ENCODE measurements around the gene RORB. TPM values are rescaled to one million over a fixed set of nuclear protein-coding genes. Genes with fewer than 3 reads are reported as not detected.
"Not testable (repeated sequence)": the region's sequence is repeated elsewhere in the genome, so short reads cannot be mapped to it uniquely, and the experiment has no call there.

Gene RORB
- total RNA-seq, 1 donor from 2014 or later, result 0.05 TPM

- no peaks in the 10 kb centered on the region for H3K9me3 Mint-ChIP-seq
Measured at GRCh38 chr9:74524289-74524688, 27.2 kb downstream of the RORB start.

GRCh38 chr9:74526215-74526614 is 29.1 kb downstream of the RORB start:
- peaks cover 4% of the 10 kb centered on the region for H3K27me3 Mint-ChIP-seq (ENCODE audit: insufficient read depth)
- H3K27ac Mint-ChIP-seq, result no peak overlapping the region
- no peak for DNase-seq (ENCODE audit: low spot score)
- no peak overlapping the region for H3K4me3 Mint-ChIP-seq
- no peaks in the 10 kb centered on the region for H3K9me3 Mint-ChIP-seq
- H3K36me3 Mint-ChIP-seq (ENCODE audit: low read depth), result no peaks in the 10 kb centered on the region
- no peaks in the 10 kb centered on the region for H3K4me1 Mint-ChIP-seq (ENCODE audit: low read depth)
- intact Hi-C loops (cut with micrococcal nuclease), result no loop called here

More at GRCh38 chr9:74524289-74524688, 27.2 kb downstream of the RORB start:
- Mint-ChIP-seq H3K27me3 (ENCODE audit: insufficient read depth) (peaks cover 4% of the 10 kb centered on the region), H3K4me1 (ENCODE audit: low read depth) (no peaks in the 10 kb centered on the region), H3K36me3 (ENCODE audit: low read depth) (no peaks in the 10 kb centered on the region), H3K4me3 (no peak overlapping the region), H3K27ac (no peak overlapping the region)
- no peak for DNase-seq (ENCODE audit: low spot score)
- intact Hi-C loops (cut with micrococcal nuclease), result no loop called here

- Mint-ChIP-seq H3K9me3 (no peaks in the 10 kb centered on the region), H3K4me1 (ENCODE audit: low read depth) (no peaks in the 10 kb centered on the region), H3K36me3 (ENCODE audit: low read depth) (no peaks in the 10 kb centered on the region), H3K27ac (no peak overlapping the region), H3K4me3 (no peak overlapping the region), H3K27me3 (ENCODE audit: insufficient read depth) (peaks cover 4% of the 10 kb centered on the region)
- no peak for DNase-seq (ENCODE audit: low spot score)
- intact Hi-C loops (cut with micrococcal nuclease), result no loop called here
Measured at GRCh38 chr9:74527718-74528117, 30.6 kb downstream of the RORB start.

- Mint-ChIP-seq H3K4me3 (no peak overlapping the region), H3K9me3 (no peaks in the 10 kb centered on the region), H3K27ac (no peak overlapping the region), H3K4me1 (ENCODE audit: low read depth) (no peaks in the 10 kb centered on the region), H3K27me3 (ENCODE audit: insufficient read depth) (peaks cover 4% of the 10 kb centered on the region), H3K36me3 (ENCODE audit: low read depth) (no peaks in the 10 kb centered on the region)
- no peak for DNase-seq (ENCODE audit: low spot score)
- intact Hi-C loops (cut with micrococcal nuclease), result no loop called here
Measured at GRCh38 chr9:74528207-74528606, 31.1 kb downstream of the RORB start.

GRCh38 chr9:74530458-74530857 is 33.3 kb downstream of the RORB start:
- H3K9me3 Mint-ChIP-seq; H3K27ac Mint-ChIP-seq; H3K4me1 Mint-ChIP-seq (ENCODE audit: low read depth); H3K4me3 Mint-ChIP-seq; H3K27me3 Mint-ChIP-seq (ENCODE audit: insufficient read depth); intact Hi-C loops (cut with micrococcal nuclease); H3K36me3 Mint-ChIP-seq (ENCODE audit: low read depth); DNase-seq (ENCODE audit: low spot score): not testable (repeated sequence)

GRCh38 chr9:74533253-74533652 is 36.1 kb downstream of the RORB start:
- H3K9me3 Mint-ChIP-seq, result no peaks in the 10 kb centered on the region
- no peak overlapping the region for H3K4me3 Mint-ChIP-seq
- intact Hi-C loops (cut with micrococcal nuclease), result no loop called here
- H3K4me1 Mint-ChIP-seq (ENCODE audit: low read depth), result no peaks in the 10 kb centered on the region
- no peaks in the 10 kb centered on the region for H3K27me3 Mint-ChIP-seq (ENCODE audit: insufficient read depth)
- no peaks in the 10 kb centered on the region for H3K36me3 Mint-ChIP-seq (ENCODE audit: low read depth)
- H3K27ac Mint-ChIP-seq, result no peak overlapping the region
- DNase-seq (ENCODE audit: low spot score), result no peak

- no peaks in the 10 kb centered on the region for H3K27me3 Mint-ChIP-seq (ENCODE audit: insufficient read depth)
- no peaks in the 10 kb centered on the region for H3K36me3 Mint-ChIP-seq (ENCODE audit: low read depth)
- intact Hi-C loops (cut with micrococcal nuclease), result no loop called here
- no peaks in the 10 kb centered on the region for H3K9me3 Mint-ChIP-seq
- H3K4me1 Mint-ChIP-seq (ENCODE audit: low read depth), result no peaks in the 10 kb centered on the region
- no peak overlapping the region for H3K4me3 Mint-ChIP-seq
- H3K27ac Mint-ChIP-seq, result no peak overlapping the region
- DNase-seq (ENCODE audit: low spot score), result no peak
Measured at GRCh38 chr9:74534841-74535240, 37.7 kb downstream of the RORB start.

GRCh38 chr9:74543145-74543544 is 46.0 kb downstream of the RORB start:
- Mint-ChIP-seq H3K27ac (no peak overlapping the region), H3K4me3 (no peak overlapping the region), H3K4me1 (ENCODE audit: low read depth) (no peaks in the 10 kb centered on the region), H3K27me3 (ENCODE audit: insufficient read depth) (peaks cover 2% of the 10 kb centered on the region), H3K9me3 (no peaks in the 10 kb centered on the region), H3K36me3 (ENCODE audit: low read depth) (no peaks in the 10 kb centered on the region)
- no peak for DNase-seq (ENCODE audit: low spot score)
- intact Hi-C loops (cut with micrococcal nuclease), result no loop called here

- H3K27ac Mint-ChIP-seq, result no peak overlapping the region
- H3K36me3 Mint-ChIP-seq (ENCODE audit: low read depth), result no peaks in the 10 kb centered on the region
- H3K4me1 Mint-ChIP-seq (ENCODE audit: low read depth), result peaks cover under 1% of the 10 kb centered on the region
- DNase-seq (ENCODE audit: low spot score), result no peak
- no peaks in the 10 kb centered on the region for H3K9me3 Mint-ChIP-seq
- no peaks in the 10 kb centered on the region for H3K27me3 Mint-ChIP-seq (ENCODE audit: insufficient read depth)
- H3K4me3 Mint-ChIP-seq, result no peak overlapping the region
- intact Hi-C loops (cut with micrococcal nuclease), result no loop called here
Measured at GRCh38 chr9:74551266-74551665, 54.1 kb downstream of the RORB start.

GRCh38 chr9:74554751-74555419 is 57.8 kb downstream of the RORB start:
- no peak overlapping the region for H3K27ac Mint-ChIP-seq
- H3K36me3 Mint-ChIP-seq (ENCODE audit: low read depth), result no peaks in the 10 kb centered on the region
- no peaks in the 10 kb centered on the region for H3K27me3 Mint-ChIP-seq (ENCODE audit: insufficient read depth)
- H3K4me3 Mint-ChIP-seq, result no peak overlapping the region
- peaks cover 9% of the 10 kb centered on the region for H3K4me1 Mint-ChIP-seq (ENCODE audit: low read depth)
- intact Hi-C loops (cut with micrococcal nuclease), result no loop called here
- DNase-seq (ENCODE audit: low spot score), result no peak
- no peaks in the 10 kb centered on the region for H3K9me3 Mint-ChIP-seq

GRCh38 chr9:74555565-74555964 is 58.4 kb downstream of the RORB start:
- Mint-ChIP-seq H3K27ac (no peak overlapping the region), H3K4me1 (ENCODE audit: low read depth) (peaks cover 9% of the 10 kb centered on the region), H3K36me3 (ENCODE audit: low read depth) (no peaks in the 10 kb centered on the region), H3K9me3 (no peaks in the 10 kb centered on the region), H3K27me3 (ENCODE audit: insufficient read depth) (no peaks in the 10 kb centered on the region), H3K4me3 (no peak overlapping the region)
- intact Hi-C loops (cut with micrococcal nuclease), result no loop called here
- no peak for DNase-seq (ENCODE audit: low spot score)

GRCh38 chr9:74556685-74557084 is 59.5 kb downstream of the RORB start:
- peaks cover 9% of the 10 kb centered on the region for H3K4me1 Mint-ChIP-seq (ENCODE audit: low read depth)
- DNase-seq (ENCODE audit: low spot score), result no peak
- H3K36me3 Mint-ChIP-seq (ENCODE audit: low read depth), result no peaks in the 10 kb centered on the region
- H3K27ac Mint-ChIP-seq, result no peak overlapping the region
- H3K27me3 Mint-ChIP-seq (ENCODE audit: insufficient read depth), result no peaks in the 10 kb centered on the region
- intact Hi-C loops (cut with micrococcal nuclease), result no loop called here
- H3K4me3 Mint-ChIP-seq, result no peak overlapping the region
- H3K9me3 Mint-ChIP-seq, result no peaks in the 10 kb centered on the region

- Mint-ChIP-seq H3K4me1 (ENCODE audit: low read depth) (peaks cover 9% of the 10 kb centered on the region), H3K27ac (no peak overlapping the region), H3K4me3 (no peak overlapping the region), H3K9me3 (no peaks in the 10 kb centered on the region), H3K36me3 (ENCODE audit: low read depth) (no peaks in the 10 kb centered on the region), H3K27me3 (ENCODE audit: insufficient read depth) (no peaks in the 10 kb centered on the region)
- no peak for DNase-seq (ENCODE audit: low spot score)
- intact Hi-C loops (cut with micrococcal nuclease), result no loop called here
Measured at GRCh38 chr9:74557571-74557970, 60.4 kb downstream of the RORB start.

GRCh38 chr9:74562611-74563010 is 65.5 kb downstream of the RORB start:
- intact Hi-C loops (cut with micrococcal nuclease), result no loop called here
- Mint-ChIP-seq H3K4me1 (ENCODE audit: low read depth) (no peaks in the 10 kb centered on the region), H3K9me3 (no peaks in the 10 kb centered on the region), H3K27ac (no peak overlapping the region), H3K27me3 (ENCODE audit: insufficient read depth) (peaks cover 5% of the 10 kb centered on the region), H3K36me3 (ENCODE audit: low read depth) (no peaks in the 10 kb centered on the region), H3K4me3 (no peak overlapping the region)
- no peak for DNase-seq (ENCODE audit: low spot score)

Measured in activated T-helper 1 cell treated with anti-CD3 and anti-CD28 coated beads, Interleukin-12 subunit alpha, Interleukin-12 subunit beta, Interleukin-2, Interleukin-4 antibody, amounts not matched to agents 30 ng/mL and 10 ng/mL and 1 ng/mL, durations not matched to agents 14 hours and 24 hours and 36 hours (primary cell).